Stimulated activated CD4-positive, alpha-beta T cell treated with anti-CD3 and anti-CD28 coated beads, Interleukin-12 subunit alpha, Interleukin-12 subunit beta, amount 100 ng/mL, for 4 hours (primary cell): ENCODE data around the gene IGF1R.

ENCODE experiments used
- DNase-seq: peaks from one replicate; pipeline ENCODE4 v3.0.0-alpha.2; 2020

IGF1R gene

DNA sequence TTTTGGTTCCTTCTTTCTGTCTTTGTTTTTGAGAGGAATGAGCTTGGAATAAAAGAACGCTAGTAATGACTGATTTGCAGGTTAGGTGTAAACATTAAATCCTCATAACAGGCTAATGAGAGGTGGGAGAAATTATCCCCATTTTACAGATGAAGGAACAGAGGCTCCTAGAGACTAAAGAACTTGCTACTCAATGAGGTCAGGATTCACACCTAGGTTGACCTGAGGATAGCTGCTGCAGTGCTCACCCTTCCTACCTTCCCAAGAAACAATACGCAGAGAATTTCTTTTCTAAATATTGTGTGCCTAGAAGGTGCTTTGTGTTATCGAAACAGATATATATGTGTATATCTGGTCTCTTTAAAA lies 106.3 kb downstream of the IGF1R start:
- no peak for DNase-seq

DNA sequence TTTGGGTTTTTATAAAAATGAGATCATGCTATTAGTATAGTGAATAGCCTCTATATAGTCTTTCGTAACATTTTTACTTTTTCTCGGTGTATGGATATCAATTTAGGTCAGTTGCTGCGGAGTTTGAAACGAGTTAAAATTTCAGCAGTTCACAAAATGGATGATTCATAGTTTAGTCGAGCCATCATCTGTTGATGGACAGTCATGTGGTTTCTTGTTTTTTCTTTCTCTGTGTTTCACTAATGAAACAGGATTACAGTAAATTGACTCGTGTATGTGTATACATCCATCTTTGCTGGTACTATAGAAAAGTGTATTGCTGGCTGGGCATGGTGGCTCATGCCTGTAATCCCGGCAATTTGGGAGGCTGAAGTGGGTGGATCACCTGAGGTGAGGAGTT lies 106.8 kb downstream of the IGF1R start:
- DNase-seq = no peak

DNA sequence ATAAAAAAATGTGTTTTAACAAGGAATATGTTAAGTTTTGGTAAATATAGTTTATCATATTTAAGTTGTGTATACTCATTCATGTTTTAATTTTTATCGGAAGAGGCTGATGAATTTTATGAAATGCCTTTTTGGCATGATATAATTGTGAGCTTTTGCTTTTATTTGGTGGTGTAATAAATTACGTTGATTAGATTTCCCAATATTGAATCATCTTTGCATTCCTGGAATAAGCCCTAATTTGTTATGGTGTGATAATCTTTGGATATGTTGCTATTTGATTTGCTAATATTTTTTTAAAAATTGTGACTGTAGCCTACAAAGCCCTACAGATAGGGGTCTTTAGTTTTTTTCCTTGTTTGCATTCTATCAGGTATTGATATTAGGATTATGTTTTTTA lies 107.4 kb downstream of the IGF1R start:
- no peak for DNase-seq

DNA sequence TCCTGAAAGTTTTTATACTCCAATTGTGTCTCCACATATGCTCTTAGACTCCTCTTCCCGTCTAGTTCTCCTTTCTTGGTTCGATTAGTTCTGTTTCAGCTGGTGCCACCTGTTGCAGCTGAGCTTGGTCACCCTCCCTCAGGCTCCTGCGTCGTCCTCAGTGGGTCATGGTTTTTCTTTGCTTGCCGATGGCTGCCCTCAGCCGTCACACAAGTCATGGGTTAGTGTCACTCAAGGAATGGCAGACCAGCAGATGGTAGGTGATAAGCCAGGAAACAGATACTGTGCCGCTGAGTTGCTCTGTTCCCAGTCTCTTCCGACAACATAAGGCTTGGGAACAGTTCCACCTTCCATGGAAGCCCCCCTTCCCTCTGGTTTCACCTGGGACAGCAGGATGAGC lies 109.9 kb downstream of the IGF1R start:
- DNase-seq = no peak

DNA sequence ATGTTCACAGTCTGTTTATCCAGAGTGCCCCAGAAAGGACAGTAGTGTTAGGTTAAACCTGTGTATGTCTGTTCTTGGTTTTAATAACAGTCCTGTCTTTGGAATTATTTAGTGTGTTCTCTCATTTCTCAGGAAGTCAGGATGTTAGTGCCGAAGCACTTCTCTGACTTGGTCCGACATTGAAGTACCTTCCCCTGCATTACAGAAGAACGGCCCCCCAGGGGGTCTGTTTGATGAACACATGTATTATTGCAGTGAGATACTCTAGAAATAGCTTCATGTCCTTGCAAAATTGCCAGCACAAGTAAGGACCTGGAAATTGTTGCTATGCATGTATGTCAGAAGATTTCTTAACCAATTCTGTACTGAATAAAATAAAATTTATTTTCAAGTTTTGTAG lies 110.9 kb downstream of the IGF1R start:
- no peak for DNase-seq

DNA sequence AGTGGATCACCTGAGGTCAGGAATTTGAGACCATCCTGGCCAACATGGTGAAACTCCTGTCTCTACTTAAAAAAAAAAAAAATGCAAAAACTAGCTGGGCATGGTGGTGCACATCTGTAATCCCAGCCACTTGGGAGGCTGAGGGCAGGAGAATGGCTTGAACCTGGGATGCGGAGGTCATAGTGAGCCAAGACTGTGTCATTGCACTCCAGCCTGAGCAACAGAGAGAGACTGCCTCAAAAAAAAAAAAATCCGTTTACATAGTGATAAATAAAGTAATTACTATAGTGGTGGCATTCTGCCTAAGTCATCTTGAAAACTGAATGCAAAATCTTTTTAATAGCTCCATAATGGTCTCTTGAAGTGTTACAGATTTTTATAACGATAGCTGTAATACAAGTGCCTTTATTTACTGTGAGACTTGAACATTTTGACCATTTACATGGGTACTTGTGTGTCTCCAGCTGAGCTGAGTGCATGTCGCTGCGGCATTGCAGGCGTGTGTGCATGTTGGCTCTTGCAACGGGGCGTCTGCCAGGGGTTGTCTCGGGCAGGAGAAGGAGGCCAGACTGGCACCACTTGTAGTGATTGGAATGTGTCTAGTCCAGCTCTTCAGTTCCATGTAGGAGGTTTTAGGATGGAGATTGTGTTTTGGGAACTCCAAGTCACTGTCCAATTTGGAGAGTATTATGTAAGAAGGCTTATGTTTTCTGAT lies 111.9 kb downstream of the IGF1R start:
- DNase-seq = no peak

DNA sequence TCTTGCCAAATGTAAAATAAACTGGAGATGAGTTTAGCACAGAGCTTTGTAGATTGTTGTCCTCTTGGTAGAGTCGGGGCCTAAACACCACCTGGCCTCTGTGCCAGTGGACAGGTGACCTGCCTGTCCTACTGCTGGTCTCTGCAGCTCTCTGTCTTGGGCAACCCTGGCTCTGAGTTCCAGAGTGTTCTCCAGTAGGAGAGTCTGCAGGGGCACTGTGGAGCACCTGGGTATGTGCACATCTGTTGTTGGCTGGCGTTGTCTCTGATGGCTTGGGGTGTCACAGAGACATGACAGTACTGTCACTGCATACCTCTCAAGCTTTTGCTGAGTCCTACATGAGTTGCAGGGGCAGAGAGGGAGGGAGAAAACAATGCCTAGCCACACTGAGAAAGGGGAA lies 112.6 kb downstream of the IGF1R start:
- DNase-seq = no peak

DNA sequence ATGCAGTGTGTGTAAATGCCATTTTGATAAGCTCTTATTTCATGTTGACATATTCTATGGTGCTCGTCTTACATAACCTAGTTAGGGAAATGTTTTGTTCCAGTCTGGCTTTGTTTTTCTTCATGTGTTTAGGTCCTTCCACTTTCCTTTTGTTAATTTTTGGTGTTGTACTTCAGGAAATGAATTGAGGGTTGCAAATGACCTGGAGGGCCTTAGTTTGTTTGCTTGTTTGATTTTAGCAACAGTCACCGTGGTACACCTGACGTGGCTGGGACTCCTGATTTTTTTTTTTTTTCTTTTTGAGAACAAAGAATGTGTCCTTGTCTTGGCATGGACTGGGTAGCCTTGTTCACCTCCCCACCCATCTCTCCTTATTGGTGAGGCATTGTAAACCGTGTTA lies 114.8 kb downstream of the IGF1R start:
- DNase-seq = no peak

DNA sequence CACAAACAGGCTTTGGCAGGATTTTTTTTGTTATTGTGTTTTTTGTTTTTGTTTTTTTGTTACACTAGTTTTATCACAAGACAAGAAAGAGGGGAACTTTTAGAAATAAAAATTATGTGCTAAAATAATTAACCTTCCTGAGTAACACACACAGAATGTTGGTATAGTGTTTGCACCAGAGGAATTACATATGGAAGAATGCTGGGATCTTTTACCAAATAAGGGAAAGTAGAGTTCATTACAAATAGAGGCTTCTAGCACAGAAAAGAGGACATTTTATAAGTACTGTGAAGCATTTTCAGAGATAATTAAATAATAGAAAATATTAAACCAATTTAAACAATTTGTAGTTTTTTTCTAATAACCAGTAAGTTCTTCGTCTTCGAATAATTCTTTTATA lies 116.0 kb downstream of the IGF1R start:
- DNase-seq = no peak

DNA sequence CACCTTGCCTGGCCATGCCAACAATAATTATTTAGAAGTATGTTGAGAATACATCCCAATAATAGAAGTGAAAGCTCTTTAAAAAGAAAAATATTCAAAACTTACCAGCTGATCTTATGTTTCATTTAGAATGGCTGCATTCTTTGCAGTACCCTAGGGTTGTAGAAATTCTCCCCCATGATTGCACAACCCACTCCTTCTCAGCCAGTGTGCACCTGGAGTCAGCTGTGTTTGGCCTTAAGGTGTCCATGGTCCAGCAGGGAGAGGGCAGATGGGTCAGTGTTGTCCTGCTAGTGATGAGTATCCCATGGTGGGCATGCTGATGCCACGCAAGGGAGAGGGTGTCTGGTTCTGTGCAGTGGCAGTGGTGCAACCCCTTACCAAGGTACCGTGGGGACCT lies 117.3 kb downstream of the IGF1R start:
- DNase-seq = no peak

DNA sequence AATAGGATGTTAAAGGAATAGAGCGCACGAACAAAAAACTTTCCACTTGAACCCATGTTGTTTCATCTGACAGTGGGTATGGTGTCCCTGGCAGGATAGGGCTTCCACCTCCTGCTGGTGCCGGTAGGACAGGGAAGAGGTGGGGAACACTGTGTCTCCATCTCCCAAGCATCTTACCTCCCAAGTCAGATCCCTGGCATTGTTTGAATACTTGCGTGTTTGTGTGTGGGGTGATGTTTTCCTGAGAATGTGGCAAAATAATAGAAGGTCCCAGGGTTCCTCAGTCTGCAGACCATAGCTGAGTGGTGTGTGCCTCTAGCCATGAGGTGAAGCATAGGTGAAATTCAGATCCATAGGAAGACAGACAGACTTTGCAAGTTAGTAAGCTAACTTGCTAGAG lies 119.4 kb downstream of the IGF1R start:
- DNase-seq = no peak

DNA sequence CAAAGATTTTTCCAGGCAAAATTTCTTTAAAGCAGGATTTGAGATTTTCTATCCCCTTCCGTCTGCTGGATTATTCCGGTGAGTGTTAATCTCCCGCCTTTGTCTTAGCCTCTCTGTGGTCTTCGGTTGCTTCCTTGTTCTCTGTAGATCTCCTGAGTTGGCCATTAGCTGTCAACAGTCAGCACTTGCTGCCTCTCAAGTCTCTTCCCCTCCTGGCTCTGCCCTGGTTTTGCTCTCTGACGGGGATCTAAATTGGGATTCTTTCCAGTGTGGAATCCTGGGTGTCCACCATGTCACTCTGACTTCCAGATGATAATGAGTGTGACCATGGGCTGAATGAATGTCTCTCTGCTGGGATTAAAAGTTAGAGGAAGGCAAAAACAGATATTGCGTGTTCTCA lies 121.5 kb downstream of the IGF1R start:
- no peak for DNase-seq

DNA sequence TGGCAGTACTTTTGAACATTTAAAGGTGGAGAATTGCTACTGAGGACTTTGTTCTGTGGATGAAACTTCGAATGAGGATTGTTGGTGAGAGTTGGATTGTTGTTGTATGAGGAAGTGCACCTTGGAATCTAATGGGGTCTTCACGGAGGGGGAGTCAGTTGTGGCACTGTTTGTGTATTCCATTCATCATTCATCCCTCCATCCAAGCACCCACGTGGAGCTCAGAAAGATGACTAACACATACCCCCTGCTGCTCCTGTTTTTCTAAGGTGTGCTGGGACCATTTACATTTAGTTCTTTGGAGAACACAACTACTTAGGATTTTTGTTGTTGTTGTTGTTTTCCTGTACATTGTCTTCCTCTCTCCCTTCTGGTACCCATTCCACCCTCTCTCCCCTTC lies 122.6 kb downstream of the IGF1R start:
- no peak for DNase-seq

DNA sequence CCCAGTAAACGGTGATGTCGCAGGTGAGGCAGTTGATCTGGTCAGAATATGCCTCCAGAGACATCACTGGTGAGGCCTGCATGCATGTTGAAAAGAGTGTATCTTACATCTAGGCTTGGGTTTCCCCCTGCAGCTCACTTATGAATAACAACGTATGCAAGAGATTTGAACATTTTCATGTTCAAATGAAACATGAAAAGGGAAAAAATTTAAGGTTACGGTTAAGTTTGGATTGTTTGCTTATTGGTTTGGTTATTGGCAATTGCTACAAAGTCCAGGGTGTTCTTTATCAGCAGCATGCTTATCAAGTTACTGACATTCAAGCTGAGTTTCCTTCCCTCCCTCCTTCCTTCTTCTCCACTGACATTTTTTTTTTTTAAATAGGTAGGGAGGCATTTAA lies 123.2 kb downstream of the IGF1R start:
- no peak for DNase-seq

DNA sequence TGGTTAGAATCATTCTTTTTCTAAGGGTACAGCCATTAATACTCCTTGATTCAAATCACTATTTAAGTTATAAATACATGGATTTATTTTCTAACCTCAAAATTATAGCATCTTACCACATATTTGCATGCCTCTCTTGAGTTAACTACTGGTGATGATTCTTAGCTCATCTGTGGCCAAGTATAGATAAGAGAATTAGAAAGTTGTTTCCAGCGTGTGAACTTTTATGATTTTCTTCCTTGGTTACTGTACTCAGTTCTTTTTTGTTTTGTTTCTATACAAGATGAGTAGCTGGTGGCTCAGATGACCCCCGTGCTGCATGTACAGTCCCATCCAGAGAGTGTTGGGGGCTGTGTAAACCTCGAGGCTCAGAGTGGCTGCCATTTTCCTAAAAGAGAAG lies 124.6 kb downstream of the IGF1R start:
- no peak for DNase-seq

DNA sequence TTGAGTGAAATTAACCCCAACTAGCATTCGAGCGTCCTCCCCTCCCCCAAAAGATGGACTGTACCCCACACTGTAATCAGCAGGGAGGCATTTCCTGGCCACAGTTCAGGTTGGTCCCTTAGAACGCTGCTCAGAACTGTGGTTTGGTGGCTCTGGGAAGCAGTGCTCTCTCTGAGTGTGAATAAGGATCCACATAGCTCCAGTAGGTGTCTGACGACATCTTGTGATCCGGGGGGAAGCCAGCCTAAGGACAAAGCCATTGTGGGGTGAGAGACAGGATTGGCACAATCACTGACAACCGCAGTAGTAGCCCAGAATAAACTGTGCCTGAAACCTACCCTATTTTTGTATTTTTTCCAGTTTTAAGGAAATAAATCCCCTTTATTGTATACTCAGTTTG lies 125.3 kb downstream of the IGF1R start:
- DNase-seq = no peak

DNA sequence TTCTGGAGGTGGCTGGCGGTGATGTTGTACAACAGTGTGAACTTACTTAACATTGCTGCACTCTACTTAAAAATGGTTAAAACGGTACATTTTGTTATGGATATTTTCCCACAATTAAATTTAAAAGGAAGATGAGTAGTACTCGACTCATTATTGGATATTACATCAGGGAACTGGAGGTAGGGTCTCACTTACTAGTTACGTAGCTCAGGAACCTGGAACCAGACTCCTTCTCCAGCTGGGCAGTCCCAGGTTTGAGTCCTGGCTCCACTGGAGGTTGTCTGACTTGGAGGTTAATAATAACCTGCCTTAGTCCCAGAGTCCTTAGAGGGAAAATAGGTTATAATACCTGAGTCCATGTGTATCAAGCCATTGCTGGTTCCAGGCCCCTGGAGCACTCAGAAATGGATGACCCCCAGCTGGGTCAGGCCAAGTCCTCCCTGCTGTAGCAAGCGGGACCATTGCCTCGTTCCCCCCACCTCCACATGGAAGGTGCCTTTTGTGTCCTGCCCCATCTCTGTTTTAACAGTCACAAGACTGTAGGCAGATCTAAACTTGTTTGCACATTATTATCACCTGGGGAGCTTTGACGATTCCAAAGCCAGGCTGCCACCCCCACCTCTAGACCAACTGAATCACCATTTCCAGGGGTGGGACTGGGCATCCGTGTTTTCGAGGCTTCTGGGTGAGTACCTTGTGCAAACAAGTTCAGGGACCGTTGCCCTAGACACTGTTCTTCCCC lies 126.6 kb downstream of the IGF1R start:
- DNase-seq = no peak

DNA sequence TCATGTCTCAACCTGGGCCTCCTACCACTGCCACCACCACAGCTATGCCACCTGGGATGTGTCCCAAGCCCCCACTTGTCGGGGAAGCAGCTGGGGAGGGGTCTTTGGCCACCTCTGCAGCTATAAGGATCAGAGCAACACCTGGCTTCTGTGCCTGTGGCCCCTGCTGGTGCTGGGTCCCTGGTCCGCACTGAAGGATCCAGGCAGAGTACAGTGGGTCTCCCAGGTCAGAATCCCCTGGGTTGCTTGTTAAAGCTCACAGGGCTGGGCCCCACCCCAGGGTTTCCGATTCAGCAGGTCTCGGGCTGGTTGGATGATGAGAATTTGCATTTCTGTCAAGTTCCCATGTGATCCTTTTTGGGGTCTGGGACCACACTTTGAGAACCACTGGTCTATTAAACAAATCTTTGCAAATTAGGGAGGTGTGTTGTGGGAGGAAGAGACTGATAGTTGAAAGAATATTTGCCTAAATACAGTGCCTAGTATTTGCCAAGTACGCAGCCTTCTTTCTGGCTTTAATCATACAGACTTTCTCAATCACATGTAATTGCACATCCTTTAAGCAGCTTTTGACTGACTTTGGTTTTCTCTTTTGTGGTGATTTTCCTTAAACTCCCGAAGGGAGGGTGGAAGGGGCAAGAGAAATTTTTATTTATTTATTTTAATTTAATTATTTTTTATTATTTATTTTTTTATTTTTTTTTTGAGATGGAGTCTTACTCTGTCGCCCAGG lies 127.3 kb downstream of the IGF1R start:
- no peak for DNase-seq

DNA sequence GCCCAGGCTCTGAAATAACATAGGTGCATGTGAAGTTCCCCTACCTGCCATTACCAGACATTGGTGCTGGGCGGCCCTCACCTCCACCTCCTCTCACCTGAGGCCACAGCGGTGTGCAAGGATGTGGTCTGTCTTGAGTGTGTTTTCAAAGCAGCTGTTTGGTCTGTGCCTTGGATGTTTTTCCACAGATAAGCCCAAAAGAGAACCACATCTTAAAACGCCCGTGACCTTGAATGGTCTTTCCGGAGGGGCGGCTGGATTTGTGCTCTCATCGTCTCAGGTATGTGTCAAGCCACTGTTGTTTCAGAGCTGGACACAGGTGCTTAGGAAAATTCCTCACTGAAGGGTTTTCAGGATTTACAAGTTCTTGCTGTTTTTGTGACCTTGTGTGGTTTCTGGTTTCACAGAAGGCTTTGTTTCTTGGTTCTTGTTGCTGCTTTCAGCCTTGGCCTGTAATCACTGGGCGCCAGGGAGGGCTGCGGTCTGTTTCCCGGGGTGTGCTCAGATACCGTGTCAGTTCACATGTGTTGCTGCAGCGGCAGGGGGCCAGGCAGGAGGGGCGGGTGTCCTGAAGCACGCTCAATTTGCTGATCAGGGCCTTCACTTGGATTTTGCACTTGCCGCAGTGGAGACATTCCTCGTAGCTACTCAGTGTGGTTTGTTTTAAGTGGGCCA lies 128.4 kb downstream of the IGF1R start:
- DNase-seq = no peak

DNA sequence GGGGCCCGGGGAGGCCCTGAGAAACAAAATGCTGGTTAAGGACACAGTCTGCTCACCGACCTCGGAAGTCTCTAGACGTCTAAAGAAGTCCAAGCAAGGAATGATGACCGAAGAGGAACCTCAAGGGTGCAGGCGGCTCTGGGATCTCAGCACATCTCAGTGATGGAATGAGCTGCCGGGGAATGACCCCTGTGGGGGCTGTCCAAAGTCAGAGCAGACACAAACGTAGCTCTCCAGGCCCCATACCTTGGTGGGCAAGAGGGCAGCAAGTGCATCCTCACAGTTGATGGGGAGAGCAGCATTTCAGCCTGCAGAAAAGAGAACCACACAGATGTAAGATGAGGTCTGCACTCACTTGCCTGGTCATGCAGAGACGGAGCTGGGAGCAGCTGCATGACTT lies 129.1 kb downstream of the IGF1R start:
- no peak for DNase-seq

DNA sequence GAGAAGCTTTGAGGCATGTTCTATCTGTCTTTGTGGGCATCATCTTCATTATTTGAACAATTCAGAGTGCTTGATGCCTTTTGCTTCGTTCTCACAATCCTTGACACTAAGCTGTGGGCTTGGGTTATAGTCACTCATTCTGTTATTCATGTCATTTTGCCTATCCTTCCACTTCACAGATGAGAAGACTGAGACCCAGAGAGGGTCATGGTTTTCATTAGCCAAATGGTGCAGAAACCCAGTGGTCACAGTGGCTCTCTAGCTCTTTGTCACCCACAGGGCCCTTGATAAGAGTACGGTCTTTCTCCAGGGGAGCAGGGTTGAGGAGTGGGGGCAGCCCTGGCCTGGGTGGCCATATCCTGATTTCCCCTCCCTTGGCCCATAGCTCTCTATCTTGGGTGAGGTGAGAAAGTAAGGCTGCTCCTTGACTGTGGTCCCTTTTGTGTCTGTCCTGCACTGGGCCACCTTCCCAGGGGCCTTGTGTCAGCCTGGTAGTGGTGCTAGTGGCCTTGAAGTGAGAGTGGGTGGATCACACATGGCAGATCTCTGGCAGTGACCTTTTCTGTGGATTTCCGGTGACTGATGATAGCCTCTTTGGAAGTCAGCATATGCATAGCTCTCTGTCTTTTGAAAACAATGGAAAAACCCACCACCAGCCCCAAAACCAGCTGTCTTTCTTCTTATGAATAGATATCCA lies 130.1 kb downstream of the IGF1R start:
- no peak for DNase-seq

DNA sequence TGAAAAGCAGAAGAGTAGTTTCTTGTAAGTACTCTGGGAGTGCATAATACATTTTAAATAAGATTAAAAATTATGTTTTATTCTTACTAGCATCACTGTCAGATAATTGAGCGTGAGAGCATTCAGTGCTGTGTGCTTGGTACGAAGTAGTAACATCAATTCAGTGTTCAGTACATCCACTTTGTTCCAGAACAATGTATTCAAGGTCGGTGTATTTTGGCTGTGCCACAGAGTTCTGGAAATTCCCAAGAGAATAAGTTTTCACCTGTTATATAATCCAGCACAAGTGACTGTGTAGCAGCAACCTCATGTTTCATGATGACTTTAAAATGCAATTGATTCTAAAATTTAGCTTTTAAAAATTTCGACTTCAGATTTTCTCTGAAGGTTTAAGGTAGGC lies 130.6 kb downstream of the IGF1R start:
- DNase-seq = no peak

DNA sequence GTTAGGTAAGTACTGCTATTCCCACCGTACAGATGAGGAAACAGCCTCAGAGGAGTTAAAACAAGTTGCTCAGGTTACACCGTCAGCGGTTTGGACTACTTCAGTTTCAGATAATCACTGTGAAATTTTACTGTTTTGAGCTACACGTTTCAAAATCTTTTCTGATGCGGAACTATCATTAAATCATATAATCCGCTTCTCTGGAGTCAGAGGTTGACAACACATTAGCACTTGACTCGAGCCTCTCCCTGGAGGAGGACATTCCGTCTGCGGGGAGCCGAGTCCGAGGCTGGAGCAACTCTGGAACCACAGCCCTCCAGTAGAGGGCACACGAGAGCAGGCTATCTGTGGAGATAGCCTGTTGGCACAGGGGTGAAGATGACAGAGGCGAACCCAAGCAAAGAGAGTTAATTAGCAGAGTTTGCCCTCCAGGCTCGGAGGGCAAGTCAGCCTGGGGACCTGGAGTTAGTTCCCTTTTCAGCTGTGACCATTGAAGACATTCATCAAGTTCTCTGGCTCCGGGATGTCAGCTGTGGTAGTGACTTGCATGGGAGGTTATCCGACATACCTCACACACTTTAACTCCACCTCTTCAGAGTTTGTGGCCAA lies 131.2 kb downstream of the IGF1R start:
- peak; percentile 80 for DNase-seq
